Skin of body (tissue), 2 donors: Measurements from ENCODE around the gene SCCPDH. TPM values are rescaled to one million over a fixed set of nuclear protein-coding genes. Genes with fewer than 3 reads are reported as not detected.

Source experiments
- DNase-seq: peaks from one replicate; lab custom pipeline; 2025; lab: John Stamatoyannopoulos, UW
- total RNA-seq: library from RNA; depleted of rRNA; stranded (reverse); fragments of >200 nt; gene quantifications from one replicate; pipeline ENCODE4 v1.2.3, GENCODE V29; 2014

Gene SCCPDH
- total RNA-seq, 1 donor from 2014 or later = 29.1 TPM

GRCh38 chr1:246784621-246785493 is 60.6 kb downstream of the SCCPDH start:
- DNase-seq = no peak

DNA sequence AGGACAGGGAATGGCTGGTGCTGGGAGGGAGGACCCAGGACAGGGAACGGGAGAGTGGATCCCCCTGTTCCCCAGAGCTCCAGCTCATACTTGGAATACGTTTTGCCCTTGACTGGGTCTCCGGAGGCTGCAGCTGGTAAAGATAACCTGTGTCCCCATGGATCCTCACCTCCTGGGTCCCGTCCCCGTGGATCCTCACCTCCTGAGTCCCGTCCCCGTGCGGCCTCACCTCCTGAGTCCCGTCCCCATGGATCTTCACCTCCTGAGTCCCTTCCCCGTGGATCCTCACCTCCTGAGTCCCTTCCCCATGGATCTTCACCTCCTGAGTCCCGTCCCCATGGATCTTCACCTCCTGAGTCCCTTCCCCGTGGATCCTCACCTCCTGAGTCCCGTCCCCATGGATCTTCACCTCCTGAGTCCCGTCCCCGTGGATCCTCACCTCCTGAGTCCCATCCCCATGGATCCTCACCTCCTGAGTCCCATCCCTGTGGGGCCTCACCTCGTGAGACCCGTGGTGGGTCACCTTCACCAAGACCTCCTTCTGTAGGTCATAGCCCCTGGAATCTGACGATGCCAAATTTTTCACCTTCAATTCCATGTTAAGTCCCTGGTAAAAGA is 61.4 kb downstream of the SCCPDH start:
- DNase-seq = no peak

GRCh38 chr1:246786606-246787238 is 62.5 kb downstream of the SCCPDH start:
- no peak for DNase-seq

DNA sequence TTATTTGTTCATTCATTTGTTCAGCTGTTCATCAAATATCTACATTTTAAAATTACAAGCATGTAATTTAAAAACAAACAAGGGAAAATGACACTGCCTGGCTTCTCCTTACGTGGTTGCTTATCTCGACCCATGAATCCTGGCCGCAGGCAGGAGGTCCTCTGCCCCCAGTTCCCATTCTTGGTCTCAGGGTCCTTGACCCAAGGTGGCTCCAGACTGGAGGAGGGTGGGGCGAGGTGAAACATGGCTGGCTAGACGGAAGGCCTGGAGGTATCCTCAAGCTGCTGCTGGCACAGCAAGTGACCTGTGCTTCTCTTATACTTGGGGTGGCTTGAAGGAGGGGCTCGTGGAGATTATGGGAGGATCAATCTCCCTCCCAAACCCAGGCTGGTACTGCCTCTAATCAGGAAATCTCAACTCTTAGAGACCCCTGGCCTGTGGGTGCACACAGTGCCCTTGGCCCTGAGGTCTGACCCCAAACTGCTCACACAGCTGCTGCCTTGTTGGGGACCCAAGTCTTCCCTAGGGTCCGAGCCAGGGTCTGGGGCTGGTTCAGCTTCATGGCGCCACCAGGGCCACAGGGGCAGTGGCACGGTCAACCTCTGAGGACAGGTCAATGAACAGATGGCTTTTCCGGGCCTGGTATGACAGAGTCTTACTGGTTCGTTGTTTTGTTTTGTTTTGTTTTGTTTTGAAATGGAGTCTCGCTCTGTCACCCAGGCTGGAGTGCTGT is 63.7 kb downstream of the SCCPDH start:
- DNase-seq = no peak

- DNase-seq = no peak
These were observed 64.7 kb downstream of the SCCPDH start for GRCh38 chr1:246788895-246789338.

DNA sequence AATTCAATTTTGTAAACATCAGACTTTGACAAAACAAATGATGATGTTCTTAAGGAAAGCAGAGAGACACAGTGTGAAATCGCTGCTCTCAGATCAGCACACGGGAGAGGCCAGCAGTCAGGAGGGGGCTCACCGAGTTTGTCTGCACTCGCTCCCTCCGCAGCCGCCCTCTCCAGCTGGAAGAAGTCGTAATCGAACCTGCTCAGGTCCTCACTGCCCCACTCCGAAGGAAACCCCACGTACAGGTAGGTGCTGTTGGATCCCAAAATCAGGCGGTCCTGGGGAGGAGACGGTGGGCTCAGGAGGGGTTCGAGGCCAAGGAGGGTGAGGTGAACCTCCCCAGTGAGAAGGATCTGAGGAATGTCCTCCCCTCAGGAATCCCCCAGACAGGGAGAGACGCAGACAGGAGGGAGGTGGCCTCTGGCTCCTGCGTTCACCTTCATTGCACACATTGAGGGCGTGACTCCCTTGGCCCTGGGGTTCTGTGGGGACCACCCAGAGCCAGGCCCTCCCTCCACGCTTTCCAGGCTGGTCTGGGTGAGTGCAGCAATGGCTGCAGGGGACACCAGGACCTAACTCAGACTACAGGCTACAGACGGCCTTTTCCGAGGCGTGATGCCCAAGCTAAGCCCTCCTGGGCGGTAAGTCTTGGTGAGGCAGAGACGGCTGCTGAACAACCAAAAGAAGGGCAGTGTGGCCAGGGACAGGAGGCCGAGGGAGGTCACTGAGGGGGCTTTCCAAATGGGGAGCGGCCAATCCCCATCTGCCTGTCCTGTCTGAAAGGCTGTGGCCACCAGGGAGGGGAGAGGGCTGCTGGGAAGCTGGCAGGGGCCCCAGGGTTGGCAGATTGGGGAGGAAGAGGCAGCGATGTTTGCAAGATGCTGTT is 65.5 kb downstream of the SCCPDH start:
- DNase-seq = no peak

DNA sequence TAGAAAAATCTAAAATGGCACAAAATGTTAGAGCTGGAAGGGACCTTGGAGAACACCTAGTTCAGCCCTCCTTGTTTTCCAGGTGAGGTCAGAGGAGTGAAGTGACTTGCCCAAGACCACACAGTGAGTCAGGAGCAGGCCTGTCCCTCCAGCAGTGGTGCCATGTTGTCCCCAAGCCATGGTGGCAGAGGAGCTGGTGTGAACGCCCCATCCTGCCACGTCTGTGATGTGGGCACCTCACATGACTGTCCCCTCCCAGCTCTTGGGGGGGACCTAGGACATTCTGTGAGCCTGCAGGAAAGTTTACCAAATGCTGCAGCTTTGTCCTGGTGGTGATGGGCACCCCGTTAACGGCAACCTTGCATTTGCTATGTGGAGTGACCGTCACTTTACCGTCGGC is 66.2 kb downstream of the SCCPDH start:
- no peak for DNase-seq

- DNase-seq = no peak
These were observed 66.6 kb downstream of the SCCPDH start for GRCh38 chr1:246790833-246791232.

- no peak for DNase-seq
These were observed 67.2 kb downstream of the SCCPDH start for GRCh38 chr1:246791303-246791918.

GRCh38 chr1:246792603-246793002 is 68.4 kb downstream of the SCCPDH start:
- DNase-seq = no peak

DNA sequence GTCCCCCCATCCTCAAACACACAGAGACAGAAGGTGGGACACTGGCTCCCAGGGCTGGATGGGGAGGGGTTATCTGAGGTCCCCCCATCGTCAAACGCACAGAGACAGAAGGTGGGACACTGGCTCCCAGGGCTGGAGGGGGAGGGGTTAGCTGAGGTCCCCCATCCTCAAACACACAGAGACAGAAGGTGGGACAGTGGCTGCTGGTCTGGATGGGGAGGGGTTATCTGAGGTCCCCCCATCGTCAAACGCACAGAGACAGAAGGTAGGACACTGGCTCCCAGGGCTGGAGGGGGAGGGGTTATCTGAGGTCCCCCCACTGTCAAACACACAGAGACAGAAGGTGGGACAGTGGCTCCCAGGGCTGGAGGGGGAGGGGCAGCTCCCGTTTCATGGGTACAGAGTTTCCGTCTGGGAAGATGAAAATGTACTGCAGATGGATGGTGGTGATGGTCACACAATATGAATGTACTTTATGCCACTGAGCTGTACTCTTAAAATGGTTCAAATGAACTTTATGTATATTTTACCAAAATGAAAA is 69.2 kb downstream of the SCCPDH start:
- no peak for DNase-seq

DNA sequence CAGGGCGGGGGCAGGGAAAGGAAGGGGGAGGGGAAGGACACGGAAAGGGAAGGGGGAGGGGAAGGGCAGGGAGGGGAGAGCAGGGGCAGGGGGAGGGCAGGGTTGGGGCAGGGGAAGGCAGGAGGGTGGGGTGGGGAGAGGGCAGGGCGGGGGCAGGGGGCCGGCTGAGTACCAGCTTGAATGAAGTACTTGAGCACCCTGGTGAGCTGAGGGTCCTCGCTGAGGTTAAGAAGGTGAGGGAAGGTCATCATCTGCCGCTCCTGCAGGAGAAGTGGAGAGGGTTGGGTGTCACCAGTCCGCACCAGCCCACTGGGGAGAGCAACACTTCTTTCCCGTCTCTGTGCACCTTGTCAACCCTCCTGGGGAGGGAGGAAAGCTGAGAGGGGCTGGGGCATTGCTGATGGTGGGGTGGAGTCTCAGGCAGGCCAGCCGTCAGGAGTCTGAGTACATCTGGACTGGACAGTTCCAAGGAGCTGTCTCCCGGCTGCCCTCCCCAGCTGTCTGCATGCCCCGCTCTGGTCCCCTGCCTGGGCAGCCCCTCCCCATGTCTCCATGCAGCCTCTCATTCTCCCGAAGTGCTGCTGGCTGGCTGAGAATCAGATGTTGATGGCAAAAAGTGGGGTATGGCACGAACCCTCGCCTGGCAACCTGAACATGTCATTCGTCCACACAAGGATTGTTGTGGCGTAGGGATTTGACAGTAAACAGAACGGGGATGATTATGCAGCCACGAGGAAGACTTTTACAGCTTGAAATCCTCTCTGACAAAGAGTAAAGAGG is 70.0 kb downstream of the SCCPDH start:
- DNase-seq = no peak

- DNase-seq = no peak
These were observed 70.8 kb downstream of the SCCPDH start for GRCh38 chr1:246794828-246795671.

- DNase-seq = no peak
These were observed 71.9 kb downstream of the SCCPDH start for GRCh38 chr1:246795906-246796694.

DNA sequence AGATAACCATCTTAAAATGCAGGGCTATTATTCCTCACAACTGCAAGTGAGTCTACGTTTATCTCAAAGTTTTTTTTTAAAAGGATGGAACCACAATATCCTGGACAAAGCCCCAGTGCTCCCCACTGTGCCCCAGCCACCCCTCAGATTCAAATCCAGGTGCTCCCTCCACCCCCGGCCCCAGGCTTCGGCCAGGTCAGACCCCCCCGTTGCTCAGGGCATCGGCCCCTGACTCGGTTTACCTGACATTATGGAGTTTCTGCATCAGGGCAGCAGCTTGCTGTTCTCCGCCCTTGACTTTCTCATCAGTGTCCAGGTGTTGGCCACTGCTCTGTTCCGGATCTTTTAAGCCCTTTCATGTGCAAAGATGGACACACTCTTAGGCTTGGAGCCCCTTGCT is 72.9 kb downstream of the SCCPDH start:
- DNase-seq = no peak

DNA sequence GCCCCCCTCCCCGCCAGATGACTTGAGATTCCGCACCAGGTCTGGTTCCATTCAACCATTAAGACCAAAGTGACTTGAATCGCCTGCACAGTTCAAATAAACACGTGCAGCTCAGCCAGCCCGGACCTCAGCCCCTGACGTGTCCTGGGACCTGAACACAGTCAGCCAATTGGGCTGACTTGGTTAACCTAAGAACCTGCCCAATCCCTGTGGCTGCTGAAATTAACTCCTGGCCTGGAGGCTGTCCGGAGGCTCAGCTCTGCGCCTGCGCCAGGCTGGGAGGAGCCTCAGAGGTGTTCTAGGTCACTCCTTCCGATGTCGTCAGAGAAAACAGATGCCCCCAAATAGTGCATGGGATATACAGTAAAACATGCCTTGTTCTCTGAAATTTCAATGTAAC is 73.4 kb downstream of the SCCPDH start:
- DNase-seq = no peak

GRCh38 chr1:246798107-246798506 is 73.9 kb downstream of the SCCPDH start:
- no peak for DNase-seq
